Chondrocyte (in vitro differentiated cells): ENCODE data around the gene RBPJL. TPM values are rescaled to one million over a fixed set of nuclear protein-coding genes. Genes with fewer than 3 reads are reported as not detected.

Source experiments
- DNase-seq: peaks from one replicate; pipeline ENCODE4 v3.0.0; 2021; ENCODE audit warnings: mixed read lengths, low spot score
- H3K27ac Mint-ChIP-seq: one replicate; pipeline ENCODE4 v1.8.0; 2021; ENCODE audit warnings: mild to moderate bottlenecking, moderate library complexity, mixed read lengths; ENCODE audit not compliant: unreplicated experiment
- H3K27me3 Mint-ChIP-seq: 2 replicates; pipeline ENCODE4 v1.8.0; 2021; ENCODE audit warnings: low read depth, mixed read lengths
- H3K36me3 Mint-ChIP-seq: 2 replicates; pipeline ENCODE4 v1.8.0; 2021; ENCODE audit warnings: low read depth, mixed read lengths
- H3K4me1 Mint-ChIP-seq: 2 replicates; pipeline ENCODE4 v1.8.0; 2021; ENCODE audit warnings: low read depth, mild to moderate bottlenecking, mixed read lengths
- H3K4me3 Mint-ChIP-seq: one replicate; pipeline ENCODE4 v1.8.0; 2021; ENCODE audit warnings: mild to moderate bottlenecking, moderate library complexity, mixed read lengths; ENCODE audit not compliant: unreplicated experiment
- H3K9me3 Mint-ChIP-seq: 2 replicates; pipeline ENCODE4 v1.8.0; 2021; ENCODE audit warnings: low read depth, mixed read lengths
- total RNA-seq: library from RNA; stranded (reverse); gene quantifications from 3 replicates; pipeline ENCODE4 v1.2.1, GENCODE V29; 2021
- TF ChIP-seq, protein P1 (sequence below): fragments of 200-600 bp; sonication (generic); IDR thresholded peaks from 2 replicates; pipeline ENCODE4 v1.5.0; 2021; ENCODE audit warnings: antibody characterized with exemption, mild to moderate bottlenecking, moderate library complexity

RBPJL gene
- total RNA-seq, 1 donor from 2014 or later: not detected

DNA sequence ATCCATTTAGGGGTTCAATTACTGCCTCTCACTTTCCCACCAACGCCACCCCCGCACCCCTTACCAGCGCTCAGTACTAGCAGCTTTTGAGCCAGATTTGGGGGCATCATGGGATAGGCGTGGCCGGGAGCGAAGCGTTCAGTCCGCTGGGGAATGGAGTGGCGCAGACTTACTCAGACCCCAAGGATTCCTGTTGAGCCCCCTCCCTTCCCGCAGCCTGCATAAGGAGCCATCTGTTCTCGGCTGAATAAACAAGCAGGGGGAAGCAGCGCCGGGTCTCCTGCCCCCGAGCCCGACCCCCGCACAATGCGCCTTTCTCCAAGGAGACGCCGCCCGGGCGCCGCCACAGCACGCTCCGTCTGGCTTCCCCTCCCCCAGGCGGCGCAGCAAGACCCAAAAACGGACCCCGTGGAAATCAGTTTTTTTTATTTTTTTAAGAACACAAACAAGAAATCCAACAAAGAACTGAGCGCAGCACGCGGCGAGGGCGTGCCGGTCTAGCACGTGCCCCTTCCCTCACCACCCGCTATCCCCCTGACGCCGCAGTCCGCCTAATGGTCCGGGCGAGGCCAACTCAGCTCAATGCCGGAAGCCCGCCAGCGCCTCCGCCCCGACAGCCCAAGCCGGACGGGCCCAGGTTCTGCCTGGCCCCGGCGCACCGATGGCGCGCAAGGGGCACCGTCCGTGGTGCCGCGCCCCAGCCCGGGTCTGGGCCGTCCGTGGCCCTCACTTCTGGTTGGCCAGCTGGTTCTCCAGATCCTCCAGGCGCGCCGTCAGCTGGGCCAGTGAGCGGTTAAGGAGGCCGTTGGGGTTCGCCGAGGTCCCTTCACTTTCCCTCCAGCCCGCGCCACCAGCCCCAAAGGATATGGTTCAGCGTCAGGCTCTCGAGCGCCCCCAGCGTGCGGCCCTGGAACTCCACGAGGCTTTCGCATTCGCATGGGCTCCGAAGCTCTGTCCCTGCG lies 13.3 kb upstream of the RBPJL start:
- Mint-ChIP-seq H3K36me3 (no peaks in the 10 kb centered on the region), H3K27ac (no peak overlapping the region), H3K4me3 (peak overlapping the region; percentile 75), H3K9me3 (no peaks in the 10 kb centered on the region), H3K4me1 (peaks cover 8% of the 10 kb centered on the region), H3K27me3 (peaks cover 5% of the 10 kb centered on the region)
- TF ChIP-seq, protein P1, sequence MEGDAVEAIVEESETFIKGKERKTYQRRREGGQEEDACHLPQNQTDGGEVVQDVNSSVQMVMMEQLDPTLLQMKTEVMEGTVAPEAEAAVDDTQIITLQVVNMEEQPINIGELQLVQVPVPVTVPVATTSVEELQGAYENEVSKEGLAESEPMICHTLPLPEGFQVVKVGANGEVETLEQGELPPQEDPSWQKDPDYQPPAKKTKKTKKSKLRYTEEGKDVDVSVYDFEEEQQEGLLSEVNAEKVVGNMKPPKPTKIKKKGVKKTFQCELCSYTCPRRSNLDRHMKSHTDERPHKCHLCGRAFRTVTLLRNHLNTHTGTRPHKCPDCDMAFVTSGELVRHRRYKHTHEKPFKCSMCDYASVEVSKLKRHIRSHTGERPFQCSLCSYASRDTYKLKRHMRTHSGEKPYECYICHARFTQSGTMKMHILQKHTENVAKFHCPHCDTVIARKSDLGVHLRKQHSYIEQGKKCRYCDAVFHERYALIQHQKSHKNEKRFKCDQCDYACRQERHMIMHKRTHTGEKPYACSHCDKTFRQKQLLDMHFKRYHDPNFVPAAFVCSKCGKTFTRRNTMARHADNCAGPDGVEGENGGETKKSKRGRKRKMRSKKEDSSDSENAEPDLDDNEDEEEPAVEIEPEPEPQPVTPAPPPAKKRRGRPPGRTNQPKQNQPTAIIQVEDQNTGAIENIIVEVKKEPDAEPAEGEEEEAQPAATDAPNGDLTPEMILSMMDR: peak; percentile 97
- DNase-seq: no peak

DNA sequence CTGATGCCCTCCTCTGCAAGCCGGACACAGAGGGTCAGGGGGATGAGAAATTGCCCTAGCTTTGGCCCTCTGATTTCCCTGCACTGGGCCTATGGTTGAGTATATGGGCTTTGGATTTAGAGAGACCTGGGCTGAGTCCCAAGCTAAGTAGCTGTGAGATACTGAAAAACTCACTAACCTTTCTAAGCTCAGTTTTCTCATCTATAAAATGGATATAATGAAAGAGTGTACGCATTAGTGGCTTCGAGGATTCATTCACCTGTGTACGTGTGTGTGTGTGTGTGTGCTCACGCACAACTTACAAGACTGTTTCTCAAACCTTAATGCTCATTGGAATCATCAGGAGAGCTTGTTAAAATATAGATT lies 12.7 kb upstream of the RBPJL start:
- Mint-ChIP-seq H3K27ac (no peak overlapping the region), H3K27me3 (no peaks in the 10 kb centered on the region), H3K9me3 (no peaks in the 10 kb centered on the region), H3K4me1 (peaks cover 8% of the 10 kb centered on the region), H3K4me3 (peak overlapping the region; percentile 75), H3K36me3 (no peaks in the 10 kb centered on the region)
- TF ChIP-seq, protein P1: peak; percentile 65
- no peak for DNase-seq

DNA sequence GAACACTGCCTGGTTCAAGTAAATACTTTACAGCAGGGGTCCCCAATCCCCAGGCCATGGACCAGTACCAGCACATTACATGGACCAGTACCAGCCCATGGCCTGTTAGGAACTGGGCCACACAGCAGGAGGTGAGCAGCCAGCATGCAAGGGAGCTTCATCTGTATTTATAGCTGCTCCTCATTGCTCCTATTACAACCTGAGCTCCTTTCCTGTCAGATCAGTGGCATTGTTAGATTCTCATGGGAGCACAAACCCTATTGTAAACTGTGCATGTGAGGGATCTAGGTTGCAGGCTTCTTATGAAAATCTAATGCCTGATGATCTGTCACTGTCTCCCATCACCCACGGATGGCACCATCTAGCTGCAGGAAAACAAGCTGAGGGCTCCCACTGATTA lies 12.0 kb upstream of the RBPJL start:
- DNase-seq: no peak
- Mint-ChIP-seq H3K9me3 (no peaks in the 10 kb centered on the region), H3K4me1 (peaks cover 8% of the 10 kb centered on the region), H3K4me3 (no peak overlapping the region), H3K36me3 (no peaks in the 10 kb centered on the region), H3K27me3 (no peaks in the 10 kb centered on the region), H3K27ac (no peak overlapping the region)
- TF ChIP-seq, protein P1: no peak

DNA sequence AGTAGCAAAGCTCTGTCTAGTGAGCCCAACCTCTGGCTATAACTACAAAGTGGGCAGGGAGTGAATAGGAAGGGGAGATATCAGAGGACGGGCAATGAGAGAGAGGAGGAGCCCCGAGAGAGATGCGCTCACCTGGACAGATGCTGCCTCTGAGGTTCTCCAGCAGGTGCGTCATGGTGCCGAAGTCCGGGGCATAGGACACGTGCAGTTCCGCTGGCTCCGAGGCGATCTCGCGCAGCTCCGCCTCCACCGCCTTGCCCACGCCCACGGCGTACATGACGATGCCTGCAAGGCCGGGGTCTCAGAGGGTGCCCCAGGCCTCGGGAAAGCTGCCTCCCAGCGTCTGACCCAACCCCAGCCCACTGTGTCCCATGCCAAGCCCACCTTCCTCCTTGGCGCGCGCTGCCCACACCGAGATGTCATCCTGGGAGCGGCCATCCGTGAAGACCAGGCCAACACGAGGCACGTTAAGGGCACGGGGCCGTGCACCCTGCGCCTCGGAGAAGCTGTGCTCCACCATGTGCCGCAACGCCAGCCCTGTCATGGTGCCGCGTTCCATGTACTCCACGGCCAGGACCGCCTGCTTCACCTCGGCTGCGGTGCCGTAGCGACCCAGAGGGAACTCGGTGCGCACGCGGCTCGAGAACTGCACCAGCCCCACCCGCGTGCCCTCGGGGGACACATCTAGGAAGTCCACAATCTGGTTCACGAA lies 8.7 kb upstream of the RBPJL start:
- no peak for DNase-seq
- H3K27me3 Mint-ChIP-seq: no peaks in the 10 kb centered on the region
- H3K27ac Mint-ChIP-seq: peak overlapping the region; percentile 22
- TF ChIP-seq, protein P1: no peak
- no peak overlapping the region for H3K4me3 Mint-ChIP-seq
- H3K4me1 Mint-ChIP-seq: peaks cover 4% of the 10 kb centered on the region
- H3K9me3 Mint-ChIP-seq: no peaks in the 10 kb centered on the region
- H3K36me3 Mint-ChIP-seq: no peaks in the 10 kb centered on the region

DNA sequence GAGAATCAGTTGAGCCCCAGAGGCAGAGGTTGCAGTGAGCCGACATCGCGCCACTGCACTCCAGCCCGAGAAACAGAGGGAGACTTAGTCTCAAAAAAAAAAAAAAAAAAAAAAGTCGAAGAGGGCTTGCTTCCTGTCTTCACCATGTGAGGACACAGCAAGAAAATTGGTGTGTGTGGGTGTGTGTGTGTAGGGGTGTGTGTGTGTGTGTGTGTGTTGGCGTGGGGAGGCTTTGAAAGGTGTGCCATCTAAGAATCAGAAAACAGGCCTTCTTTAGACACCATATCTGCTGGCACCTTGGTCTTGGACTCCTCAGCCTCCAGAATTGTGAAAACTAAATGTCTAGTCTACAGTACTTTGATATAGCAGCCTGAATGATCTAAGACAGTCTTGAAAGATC lies 6.9 kb upstream of the RBPJL start:
- no peak overlapping the region for H3K27ac Mint-ChIP-seq
- H3K4me3 Mint-ChIP-seq: no peak overlapping the region
- no peaks in the 10 kb centered on the region for H3K4me1 Mint-ChIP-seq
- no peaks in the 10 kb centered on the region for H3K9me3 Mint-ChIP-seq
- H3K36me3 Mint-ChIP-seq: no peaks in the 10 kb centered on the region
- TF ChIP-seq, protein P1: no peak
- no peak for DNase-seq
- no peaks in the 10 kb centered on the region for H3K27me3 Mint-ChIP-seq
